GM13977 (cell line): ENCODE data around the gene B9D2.
"Not testable (repeated sequence)": the region's sequence is repeated elsewhere in the genome, so short reads cannot be mapped to it uniquely, and the experiment has no call there.

Experiments used
- DNase-seq: peaks from one replicate; pipeline ENCODE4 v3.0.0; 2012; ENCODE audit warnings: low spot score
- in situ Hi-C: fragments of 300-500 bp; cut with MboI; formaldehyde crosslinking; loops from one replicate; pipeline ENCODE4 v1.12.0; 2022; ENCODE audit warnings: low sequenced_read_pairs, low pct_unique_long_range_greater_than_20kb, mixed read lengths, inconsistent platforms; ENCODE audit not compliant: unreplicated experiment
- TF ChIP-seq, protein P1 (sequence below): IDR thresholded peaks from 2 replicates; pipeline ENCODE4 v1.5.1; 2012; ENCODE audit warnings: mild to moderate bottlenecking, control low read depth; ENCODE audit not compliant: insufficient read depth; ENCODE audit errors: extremely low read depth, missing control alignments

B9D2 gene

DNA sequence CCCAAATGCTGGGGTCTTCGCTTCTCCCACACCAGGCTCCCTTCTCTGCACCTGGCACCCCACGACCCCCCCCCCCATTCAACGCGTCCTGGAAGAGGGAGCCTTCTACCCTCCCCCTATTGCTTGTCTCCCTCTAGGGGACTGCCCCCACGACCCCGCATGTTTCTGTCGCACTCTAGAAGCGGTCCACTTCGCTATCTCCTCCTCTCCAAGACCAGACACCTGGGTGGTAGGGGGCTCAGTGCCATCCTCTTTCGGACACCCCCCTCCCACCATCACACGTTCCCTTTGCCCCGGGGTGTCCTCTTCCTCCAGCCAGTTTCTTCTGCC is 11.7 kb downstream of the B9D2 start:
- no peak for DNase-seq
- TF ChIP-seq, protein P1, sequence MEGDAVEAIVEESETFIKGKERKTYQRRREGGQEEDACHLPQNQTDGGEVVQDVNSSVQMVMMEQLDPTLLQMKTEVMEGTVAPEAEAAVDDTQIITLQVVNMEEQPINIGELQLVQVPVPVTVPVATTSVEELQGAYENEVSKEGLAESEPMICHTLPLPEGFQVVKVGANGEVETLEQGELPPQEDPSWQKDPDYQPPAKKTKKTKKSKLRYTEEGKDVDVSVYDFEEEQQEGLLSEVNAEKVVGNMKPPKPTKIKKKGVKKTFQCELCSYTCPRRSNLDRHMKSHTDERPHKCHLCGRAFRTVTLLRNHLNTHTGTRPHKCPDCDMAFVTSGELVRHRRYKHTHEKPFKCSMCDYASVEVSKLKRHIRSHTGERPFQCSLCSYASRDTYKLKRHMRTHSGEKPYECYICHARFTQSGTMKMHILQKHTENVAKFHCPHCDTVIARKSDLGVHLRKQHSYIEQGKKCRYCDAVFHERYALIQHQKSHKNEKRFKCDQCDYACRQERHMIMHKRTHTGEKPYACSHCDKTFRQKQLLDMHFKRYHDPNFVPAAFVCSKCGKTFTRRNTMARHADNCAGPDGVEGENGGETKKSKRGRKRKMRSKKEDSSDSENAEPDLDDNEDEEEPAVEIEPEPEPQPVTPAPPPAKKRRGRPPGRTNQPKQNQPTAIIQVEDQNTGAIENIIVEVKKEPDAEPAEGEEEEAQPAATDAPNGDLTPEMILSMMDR: no peak
- in situ Hi-C loops: no loop called here

DNA sequence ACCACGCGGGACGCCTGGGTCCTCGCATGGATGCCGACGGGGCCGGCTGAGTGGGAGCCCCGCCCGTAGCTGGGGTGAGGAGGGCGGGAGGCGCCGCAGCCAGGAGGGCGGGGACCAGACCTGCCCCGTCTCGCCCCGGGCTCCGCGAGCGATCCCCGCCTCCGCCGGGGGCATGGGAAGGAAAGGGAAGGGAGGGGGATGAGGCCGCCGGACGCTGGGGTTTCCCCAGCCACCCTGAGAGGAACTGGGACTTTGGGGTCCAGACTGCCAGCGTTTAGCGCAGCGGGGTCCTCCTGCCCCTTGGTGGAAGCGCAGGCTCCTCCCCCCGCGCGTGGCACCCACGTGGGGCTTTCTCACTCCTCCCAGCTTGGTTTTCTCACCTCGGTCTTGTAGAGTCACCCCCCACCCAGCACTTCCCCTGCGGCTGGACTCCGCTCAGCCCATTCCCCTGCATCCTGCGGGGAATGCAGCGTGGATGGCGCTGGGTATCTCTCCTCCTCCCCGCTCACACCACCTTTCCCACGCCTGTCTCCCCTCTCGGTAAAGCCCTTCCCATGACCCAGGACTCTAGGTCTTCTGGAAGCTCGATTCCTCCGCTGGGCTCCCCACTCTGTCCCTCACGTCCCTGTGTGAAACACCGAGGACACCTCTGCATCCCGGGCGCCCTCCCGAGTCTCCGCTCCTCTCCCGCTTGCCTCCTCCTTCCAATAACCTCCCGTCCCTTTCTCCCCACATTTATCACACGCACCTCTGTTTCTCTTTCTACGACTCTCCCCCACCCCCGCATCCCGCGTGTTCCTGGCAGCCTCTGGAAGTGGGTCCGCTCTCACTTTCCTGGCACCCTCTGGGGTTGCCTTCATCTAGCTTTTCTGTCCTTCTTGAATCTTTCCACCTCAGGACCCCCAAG is 12.4 kb downstream of the B9D2 start:
- peak; percentile 89 for DNase-seq
- TF ChIP-seq, protein P1: no peak
- in situ Hi-C loops: no loop called here

DNA sequence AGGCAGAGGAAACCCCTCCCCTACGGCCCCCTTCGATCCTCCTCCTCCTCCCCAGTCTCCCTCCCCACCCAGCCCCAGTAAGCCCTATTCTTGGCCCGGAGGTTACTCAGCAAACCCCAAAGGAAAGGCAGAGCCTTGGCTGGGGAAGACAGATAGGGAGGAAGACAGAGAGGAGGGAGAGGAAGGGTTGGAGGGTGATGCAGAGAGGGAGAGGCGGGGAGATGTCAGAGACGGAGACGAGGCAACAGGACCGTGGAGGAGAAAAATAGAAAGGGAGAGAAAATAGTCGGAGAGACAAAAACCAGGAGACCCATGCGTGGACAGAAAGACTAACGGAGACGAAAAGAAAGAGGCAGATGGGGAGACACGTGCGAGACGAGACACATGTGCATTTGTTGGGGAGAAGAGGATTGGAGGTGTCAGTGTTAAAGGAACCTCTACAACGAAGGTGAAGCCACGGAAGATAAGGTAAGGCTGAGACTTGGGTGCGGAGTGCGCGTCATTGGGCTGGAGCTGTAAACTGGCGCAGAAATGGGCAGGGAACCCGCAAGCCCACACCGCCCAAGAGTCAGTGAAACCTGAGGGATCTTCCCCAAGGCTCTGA is 13.1 kb downstream of the B9D2 start:
- in situ Hi-C loops: no loop called here
- TF ChIP-seq, protein P1: no peak
- DNase-seq: no peak

DNA sequence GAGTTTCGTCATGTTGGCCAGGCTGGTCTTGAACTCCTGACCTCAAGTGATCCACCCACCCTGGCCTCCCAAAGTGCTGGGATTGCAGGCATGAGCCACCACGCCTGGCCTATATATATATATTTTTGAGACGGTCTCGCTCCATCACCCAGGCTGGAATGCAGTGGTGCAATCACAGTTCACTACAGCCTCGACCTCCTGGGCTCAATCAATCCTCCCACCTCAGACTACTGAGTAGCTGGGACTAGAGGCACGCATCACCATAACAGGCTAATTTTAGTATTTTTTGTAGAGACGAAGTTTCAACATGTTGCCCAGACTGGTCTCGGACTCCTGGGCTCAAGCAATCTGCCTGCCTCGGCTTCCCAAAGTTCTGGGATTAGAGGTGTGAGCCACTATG is 17.0 kb downstream of the B9D2 start:
- in situ Hi-C loops, DNase-seq: not testable (repeated sequence)

DNA sequence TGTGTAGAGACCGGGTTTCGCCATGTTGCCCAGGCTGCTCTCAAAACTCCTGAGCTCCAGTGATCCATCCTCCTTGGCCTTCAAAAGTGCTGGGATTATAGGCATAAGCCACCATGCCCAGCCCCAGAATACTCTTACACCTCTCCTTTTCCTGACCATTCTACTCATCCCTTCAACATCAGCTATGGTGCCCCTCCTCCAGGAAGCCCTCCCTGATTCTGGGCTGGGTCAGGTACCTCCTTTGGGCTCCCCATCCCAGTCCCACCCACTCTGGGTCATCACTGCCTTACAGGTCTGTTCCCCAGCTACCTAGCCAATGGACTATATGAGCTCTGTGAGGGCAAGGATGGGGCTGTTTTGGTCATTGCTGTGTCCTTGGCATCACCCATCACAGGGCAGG is 19.8 kb downstream of the B9D2 start:
- TF ChIP-seq, protein P1: no peak
- in situ Hi-C loops: no loop called here
- DNase-seq: no peak

DNA sequence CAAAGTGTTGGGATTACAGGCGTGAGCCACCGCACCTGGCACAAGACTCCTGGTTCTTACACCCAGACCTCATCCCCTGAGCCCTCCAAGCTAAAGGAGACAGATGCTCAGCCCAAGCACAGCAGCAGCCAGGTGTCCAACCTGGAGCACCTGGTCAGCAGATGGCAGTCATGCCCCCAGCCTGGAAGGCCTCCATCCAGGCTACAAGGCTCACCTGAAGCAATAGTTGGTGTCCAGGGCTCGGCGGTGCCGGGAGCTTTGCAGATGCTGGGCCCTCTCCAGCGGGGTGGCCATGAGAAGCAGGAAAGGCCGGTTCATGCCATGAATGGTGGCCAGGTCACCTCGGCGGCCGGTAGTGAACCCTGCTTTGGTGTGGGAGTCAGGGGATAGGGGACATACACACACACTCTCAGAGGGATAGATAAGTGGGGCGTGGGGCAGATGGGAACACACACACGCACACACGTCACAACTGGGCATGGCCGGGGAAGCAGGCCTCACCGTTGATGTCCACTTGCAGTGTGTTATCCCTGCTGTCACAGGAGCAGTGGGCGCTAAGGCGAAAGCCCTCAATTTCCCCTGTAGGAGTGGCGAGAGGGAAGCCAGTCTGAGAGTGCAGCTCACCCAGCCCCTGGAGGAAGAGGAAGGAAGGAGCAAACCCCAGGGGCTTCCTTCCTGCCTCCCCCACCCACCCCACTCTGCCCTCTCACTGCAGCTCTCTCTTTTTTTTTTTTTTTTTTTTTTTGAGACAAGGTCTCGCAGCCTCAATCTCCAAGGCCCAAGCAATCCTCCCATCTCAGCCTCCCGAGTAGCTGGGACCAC is 22.1 kb downstream of the B9D2 start:
- TF ChIP-seq, protein P1: peak; percentile 23
- in situ Hi-C loops: no loop called here
- no peak for DNase-seq
